ENCODE measurements around the gene HOXD10.

The HOXD10 gene

GRCh38 chr2:176150584-176151441, 34.2 kb downstream of the HOXD10 start:
- TF ChIP-seq OSR1 (CRISPR knock-in tag; IDR thresholded peaks at IDR 0.05) (no peak), SNAI2 (CRISPR knock-in tag; IDR thresholded peaks at IDR 0.05) (no peak), TOX (CRISPR knock-in tag; IDR thresholded peaks at IDR 0.05; ENCODE audit: borderline replicate concordance) (no peak), PATZ1 (CRISPR knock-in tag; IDR thresholded peaks at IDR 0.05; ENCODE audit: borderline replicate concordance) (no peak), ZFP30 (CRISPR knock-in tag; IDR thresholded peaks at IDR 0.05) (no peak), ZNF70 (CRISPR knock-in tag; IDR thresholded peaks at IDR 0.05) (no peak), ZC3H10 (CRISPR knock-in tag; IDR thresholded peaks at IDR 0.05) (no peak), POU6F1 (CRISPR knock-in tag; IDR thresholded peaks at IDR 0.05; ENCODE audit: borderline replicate concordance, low read depth) (no peak), RARB (CRISPR knock-in tag; IDR thresholded peaks at IDR 0.05) (no peak), ISL1 (CRISPR knock-in tag; IDR thresholded peaks at IDR 0.05) (no peak), PPARA (CRISPR knock-in tag; IDR thresholded peaks at IDR 0.05; ENCODE audit: borderline replicate concordance) (no peak), ZNF8 (CRISPR knock-in tag; IDR thresholded peaks at IDR 0.05) (no peak), ZNF565 (CRISPR knock-in tag; conservative IDR thresholded peaks at IDR 0.05; ENCODE audit: low read depth) (no peak), CSRNP3 (CRISPR knock-in tag; IDR thresholded peaks at IDR 0.05) (no peak), CSDC2 (CRISPR knock-in tag; IDR thresholded peaks at IDR 0.05) (no peak)
- TF ChIP-seq, protein P1, sequence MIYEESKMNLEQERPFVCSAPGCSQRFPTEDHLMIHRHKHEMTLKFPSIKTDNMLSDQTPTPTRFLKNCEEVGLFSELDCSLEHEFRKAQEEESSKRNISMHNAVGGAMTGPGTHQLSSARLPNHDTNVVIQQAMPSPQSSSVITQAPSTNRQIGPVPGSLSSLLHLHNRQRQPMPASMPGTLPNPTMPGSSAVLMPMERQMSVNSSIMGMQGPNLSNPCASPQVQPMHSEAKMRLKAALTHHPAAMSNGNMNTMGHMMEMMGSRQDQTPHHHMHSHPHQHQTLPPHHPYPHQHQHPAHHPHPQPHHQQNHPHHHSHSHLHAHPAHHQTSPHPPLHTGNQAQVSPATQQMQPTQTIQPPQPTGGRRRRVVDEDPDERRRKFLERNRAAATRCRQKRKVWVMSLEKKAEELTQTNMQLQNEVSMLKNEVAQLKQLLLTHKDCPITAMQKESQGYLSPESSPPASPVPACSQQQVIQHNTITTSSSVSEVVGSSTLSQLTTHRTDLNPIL (CRISPR knock-in tag; IDR thresholded peaks at IDR 0.05; ENCODE audit: low read depth), result no peak
- no peak for ATAC-seq

DNA sequence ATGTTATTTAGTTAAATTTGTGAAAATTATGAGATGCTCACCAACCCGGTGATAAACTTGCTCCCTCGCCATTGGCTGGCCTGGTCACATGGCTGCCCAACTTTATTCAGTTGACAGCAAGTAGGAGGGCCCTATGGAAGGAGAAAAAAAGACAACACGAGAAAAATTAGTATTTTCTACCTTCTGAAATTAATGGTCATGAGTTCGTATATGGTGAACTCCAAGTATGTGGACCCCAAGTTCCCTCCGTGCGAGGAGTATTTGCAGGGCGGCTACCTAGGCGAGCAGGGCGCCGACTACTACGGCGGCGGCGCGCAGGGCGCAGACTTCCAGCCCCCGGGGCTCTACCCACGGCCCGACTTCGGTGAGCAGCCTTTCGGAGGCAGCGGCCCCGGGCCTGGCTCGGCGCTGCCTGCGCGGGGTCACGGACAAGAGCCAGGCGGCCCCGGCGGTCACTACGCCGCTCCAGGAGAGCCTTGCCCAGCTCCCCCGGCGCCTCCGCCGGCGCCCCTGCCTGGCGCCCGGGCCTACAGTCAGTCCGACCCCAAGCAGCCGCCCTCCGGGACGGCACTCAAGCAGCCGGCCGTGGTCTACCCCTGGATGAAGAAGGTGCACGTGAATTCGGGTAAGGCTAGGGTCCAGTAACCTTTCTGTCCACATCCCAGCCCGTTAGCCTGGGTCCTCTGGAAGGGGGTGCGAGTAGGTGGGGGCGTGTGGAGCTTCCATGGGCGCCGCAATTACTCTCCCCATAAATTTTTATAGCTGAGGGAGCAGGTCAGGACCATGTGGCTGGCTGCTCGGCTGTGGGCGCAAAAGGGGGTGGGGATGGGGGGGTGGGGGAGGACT, 35.1 kb downstream of the HOXD10 start, which contains the start of gene HOXD4:
Gene HOXD4 (plus strand): TSS at position 109 of the 846 bp plus-strand sequence. CDS start 84 bp downstream, at position 193.
- no peak for ATAC-seq

More for the DNA sequence above, 35.1 kb downstream of the HOXD10 start, which contains the start of gene HOXD4:
- TF ChIP-seq ZFP3 (CRISPR knock-in tag; IDR thresholded peaks at IDR 0.05) (no peak), ZNF565 (CRISPR knock-in tag; conservative IDR thresholded peaks at IDR 0.05; ENCODE audit: low read depth) (no peak), ZNF70 (CRISPR knock-in tag; IDR thresholded peaks at IDR 0.05) (no peak), TCF4 (CRISPR knock-in tag; IDR thresholded peaks at IDR 0.05; ENCODE audit: borderline replicate concordance) (no peak), ISL1 (CRISPR knock-in tag; IDR thresholded peaks at IDR 0.05) (no peak), RARB (CRISPR knock-in tag; IDR thresholded peaks at IDR 0.05) (no peak), SNAI2 (CRISPR knock-in tag; IDR thresholded peaks at IDR 0.05) (no peak), TOX (CRISPR knock-in tag; IDR thresholded peaks at IDR 0.05; ENCODE audit: borderline replicate concordance) (no peak), OSR1 (CRISPR knock-in tag; IDR thresholded peaks at IDR 0.05) (no peak), PPARA (CRISPR knock-in tag; IDR thresholded peaks at IDR 0.05; ENCODE audit: borderline replicate concordance) (no peak), ARNTL (CRISPR knock-in tag; IDR thresholded peaks at IDR 0.05; ENCODE audit: borderline replicate concordance, low read depth) (no peak), ZNF8 (CRISPR knock-in tag; IDR thresholded peaks at IDR 0.05) (no peak), ESRRG (CRISPR knock-in tag; IDR thresholded peaks at IDR 0.05) (no peak), GLIS3 (CRISPR knock-in tag; IDR thresholded peaks at IDR 0.05) (no peak), ZFP30 (CRISPR knock-in tag; IDR thresholded peaks at IDR 0.05) (no peak), BACH2 (CRISPR knock-in tag; IDR thresholded peaks at IDR 0.05; ENCODE audit: borderline replicate concordance) (no peak), ZC3H10 (CRISPR knock-in tag; IDR thresholded peaks at IDR 0.05) (no peak), CSDC2 (CRISPR knock-in tag; IDR thresholded peaks at IDR 0.05) (no peak)
- TF ChIP-seq, protein P1 (CRISPR knock-in tag; IDR thresholded peaks at IDR 0.05; ENCODE audit: low read depth), result no peak
- TF ChIP-seq, protein P2, sequence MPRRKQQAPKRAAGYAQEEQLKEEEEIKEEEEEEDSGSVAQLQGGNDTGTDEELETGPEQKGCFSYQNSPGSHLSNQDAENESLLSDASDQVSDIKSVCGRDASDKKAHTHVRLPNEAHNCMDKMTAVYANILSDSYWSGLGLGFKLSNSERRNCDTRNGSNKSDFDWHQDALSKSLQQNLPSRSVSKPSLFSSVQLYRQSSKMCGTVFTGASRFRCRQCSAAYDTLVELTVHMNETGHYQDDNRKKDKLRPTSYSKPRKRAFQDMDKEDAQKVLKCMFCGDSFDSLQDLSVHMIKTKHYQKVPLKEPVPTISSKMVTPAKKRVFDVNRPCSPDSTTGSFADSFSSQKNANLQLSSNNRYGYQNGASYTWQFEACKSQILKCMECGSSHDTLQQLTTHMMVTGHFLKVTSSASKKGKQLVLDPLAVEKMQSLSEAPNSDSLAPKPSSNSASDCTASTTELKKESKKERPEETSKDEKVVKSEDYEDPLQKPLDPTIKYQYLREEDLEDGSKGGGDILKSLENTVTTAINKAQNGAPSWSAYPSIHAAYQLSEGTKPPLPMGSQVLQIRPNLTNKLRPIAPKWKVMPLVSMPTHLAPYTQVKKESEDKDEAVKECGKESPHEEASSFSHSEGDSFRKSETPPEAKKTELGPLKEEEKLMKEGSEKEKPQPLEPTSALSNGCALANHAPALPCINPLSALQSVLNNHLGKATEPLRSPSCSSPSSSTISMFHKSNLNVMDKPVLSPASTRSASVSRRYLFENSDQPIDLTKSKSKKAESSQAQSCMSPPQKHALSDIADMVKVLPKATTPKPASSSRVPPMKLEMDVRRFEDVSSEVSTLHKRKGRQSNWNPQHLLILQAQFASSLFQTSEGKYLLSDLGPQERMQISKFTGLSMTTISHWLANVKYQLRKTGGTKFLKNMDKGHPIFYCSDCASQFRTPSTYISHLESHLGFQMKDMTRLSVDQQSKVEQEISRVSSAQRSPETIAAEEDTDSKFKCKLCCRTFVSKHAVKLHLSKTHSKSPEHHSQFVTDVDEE (CRISPR knock-in tag; IDR thresholded peaks at IDR 0.05), result no peak
